Fibroblast of the aortic adventitia (primary cell): ENCODE results near the gene CKAP5. TPM values are rescaled to one million over a fixed set of nuclear protein-coding genes. Genes with fewer than 3 reads are reported as not detected.
"Not testable (repeated sequence)": the region's sequence is repeated elsewhere in the genome, so short reads cannot be mapped to it uniquely, and the experiment has no call there.

Experiments
- DNase-seq: peaks from one replicate; pipeline ENCODE4 v3.0.0-alpha.2; 2010; ENCODE audit warnings: low read depth
- H3K4me3 ChIP-seq: 2 replicates; pipeline ENCODE4 v1.5.1; 2011; ENCODE audit warnings: low read depth, mild to moderate bottlenecking, control low read depth, low read length, moderate library complexity
- total RNA-seq: library from RNA; depleted of rRNA; stranded (reverse); fragments of >200 nt; gene quantifications from 2 replicates; pipeline ENCODE4 v1.2.3, GENCODE V29; 2012; ENCODE audit warnings: low replicate concordance
- TF ChIP-seq, protein P1 (sequence below): IDR thresholded peaks from 2 replicates; pipeline ENCODE4 v1.5.1; 2011; ENCODE audit warnings: mild to moderate bottlenecking, low read length, control low read depth, inconsistent platforms; ENCODE audit not compliant: insufficient read depth

The CKAP5 gene
- total RNA-seq, 1 donor = 83.3 TPM

GRCh38 chr11:46800177-46800576, 45.9 kb downstream of the CKAP5 start:
- no peak for DNase-seq

GRCh38 chr11:46799725-46800124, 46.4 kb downstream of the CKAP5 start:
- not testable (repeated sequence) for H3K4me3 ChIP-seq, DNase-seq

More at GRCh38 chr11:46800177-46800576, 45.9 kb downstream of the CKAP5 start:
- TF ChIP-seq, protein P1, sequence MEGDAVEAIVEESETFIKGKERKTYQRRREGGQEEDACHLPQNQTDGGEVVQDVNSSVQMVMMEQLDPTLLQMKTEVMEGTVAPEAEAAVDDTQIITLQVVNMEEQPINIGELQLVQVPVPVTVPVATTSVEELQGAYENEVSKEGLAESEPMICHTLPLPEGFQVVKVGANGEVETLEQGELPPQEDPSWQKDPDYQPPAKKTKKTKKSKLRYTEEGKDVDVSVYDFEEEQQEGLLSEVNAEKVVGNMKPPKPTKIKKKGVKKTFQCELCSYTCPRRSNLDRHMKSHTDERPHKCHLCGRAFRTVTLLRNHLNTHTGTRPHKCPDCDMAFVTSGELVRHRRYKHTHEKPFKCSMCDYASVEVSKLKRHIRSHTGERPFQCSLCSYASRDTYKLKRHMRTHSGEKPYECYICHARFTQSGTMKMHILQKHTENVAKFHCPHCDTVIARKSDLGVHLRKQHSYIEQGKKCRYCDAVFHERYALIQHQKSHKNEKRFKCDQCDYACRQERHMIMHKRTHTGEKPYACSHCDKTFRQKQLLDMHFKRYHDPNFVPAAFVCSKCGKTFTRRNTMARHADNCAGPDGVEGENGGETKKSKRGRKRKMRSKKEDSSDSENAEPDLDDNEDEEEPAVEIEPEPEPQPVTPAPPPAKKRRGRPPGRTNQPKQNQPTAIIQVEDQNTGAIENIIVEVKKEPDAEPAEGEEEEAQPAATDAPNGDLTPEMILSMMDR = no peak
- H3K4me3 ChIP-seq = no peak overlapping the region

DNA sequence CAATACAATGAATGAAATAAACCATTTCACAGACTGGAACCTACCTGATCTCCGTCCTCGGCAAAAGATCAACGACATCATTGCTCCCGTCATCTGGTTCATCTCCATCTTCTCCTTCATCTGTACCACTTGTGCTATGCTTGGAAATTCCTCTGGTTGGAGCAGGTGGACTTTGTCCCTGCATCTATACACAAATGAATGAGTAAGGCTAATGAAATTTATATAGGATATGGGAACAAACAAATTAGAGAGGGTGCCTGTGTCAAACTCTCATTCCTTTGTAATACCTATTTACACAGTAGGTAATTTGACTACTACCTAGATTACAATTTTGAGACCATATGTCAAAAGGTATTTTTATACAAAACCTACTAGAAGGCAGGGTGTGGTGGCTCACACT, 67.7 kb downstream of the CKAP5 start:
- TF ChIP-seq, protein P1 = no peak
- DNase-seq = no peak
- no peak overlapping the region for H3K4me3 ChIP-seq

- DNase-seq = no peak
- TF ChIP-seq, protein P1 = no peak
- H3K4me3 ChIP-seq = no peak overlapping the region
Measured at GRCh38 chr11:46776878-46777277, 69.2 kb downstream of the CKAP5 start.

- H3K4me3 ChIP-seq = no peak overlapping the region
- TF ChIP-seq, protein P1 = no peak
- DNase-seq = no peak
Measured at GRCh38 chr11:46769636-46770221, 76.4 kb downstream of the CKAP5 start.

DNA sequence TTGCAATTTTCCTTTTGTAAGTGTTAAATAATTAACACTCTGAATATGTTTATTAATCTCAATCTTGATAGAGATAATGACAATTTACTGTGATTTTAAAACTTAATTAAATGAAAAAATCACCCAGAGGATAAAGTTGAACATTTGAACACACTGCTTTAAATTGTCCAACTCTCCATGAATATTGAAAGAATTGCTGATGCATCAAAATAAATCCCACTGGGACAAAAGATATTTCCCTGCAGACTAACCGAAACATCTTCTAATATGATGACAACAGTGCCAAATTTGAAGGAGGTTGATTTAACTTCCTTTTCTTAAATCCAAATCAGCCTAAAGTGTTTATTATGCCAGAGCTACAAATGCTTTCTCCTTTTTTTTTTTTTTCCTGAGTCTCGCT, 79.4 kb downstream of the CKAP5 start:
- no peak overlapping the region for H3K4me3 ChIP-seq
- TF ChIP-seq, protein P1 = no peak
- DNase-seq = no peak

DNA sequence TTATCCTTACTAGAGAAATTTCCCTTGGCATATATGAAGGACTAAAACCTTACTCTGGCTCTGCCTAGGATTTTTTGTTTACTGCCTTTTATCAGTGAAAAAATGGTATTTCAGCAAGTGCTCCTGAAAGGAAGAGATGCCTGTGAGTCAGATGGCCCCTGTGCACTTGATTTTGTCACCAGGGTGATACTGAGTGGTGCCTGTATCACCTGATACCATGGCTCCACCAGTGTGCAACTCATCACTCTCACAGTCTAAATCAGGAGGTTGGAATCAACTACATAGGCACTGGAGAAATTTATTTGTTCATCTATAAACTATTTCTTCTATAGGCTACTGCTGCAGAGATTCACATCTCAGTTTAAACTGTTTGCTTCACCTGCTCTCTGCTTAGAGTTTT, 83.8 kb downstream of the CKAP5 start:
- TF ChIP-seq, protein P1 = no peak
- no peak overlapping the region for H3K4me3 ChIP-seq
- DNase-seq = no peak
